Measurements from ENCODE around the gene HSFX1. TPM values are rescaled to one million over a fixed set of nuclear protein-coding genes. Genes with fewer than 3 reads are reported as not detected.
"Not testable (repeated sequence)": the region's sequence is repeated elsewhere in the genome, so short reads cannot be mapped to it uniquely, and the experiment has no call there.

The HSFX1 gene
- total RNA-seq (ENCODE audit: unreplicated experiment), result 5.5 TPM
- long read RNA-seq, result 0 reads

- H3K27ac Mint-ChIP-seq (ENCODE audit: unreplicated experiment); H3K27me3 Mint-ChIP-seq (ENCODE audit: unreplicated experiment); H3K36me3 Mint-ChIP-seq (ENCODE audit: low read depth, unreplicated experiment): not testable (repeated sequence)
Observed at GRCh38 chrX:149773768-149774167, at the start of gene HSFX1. Gene HSFX1 (plus strand): TSS chrX:149774068. CDS start chrX:149774682, 614 bp downstream.

GRCh38 chrX:149727308-149727707 is 46.6 kb upstream of the HSFX1 start:
- H3K4me3 Mint-ChIP-seq (ENCODE audit: unreplicated experiment); H3K36me3 Mint-ChIP-seq (ENCODE audit: low read depth, unreplicated experiment); H3K27me3 Mint-ChIP-seq (ENCODE audit: unreplicated experiment); H3K9me3 Mint-ChIP-seq (ENCODE audit: unreplicated experiment); H3K4me1 Mint-ChIP-seq (ENCODE audit: unreplicated experiment); DNase-seq (ENCODE audit: low spot score); H3K27ac Mint-ChIP-seq (ENCODE audit: unreplicated experiment): not testable (repeated sequence)

More at GRCh38 chrX:149773768-149774167, at the start of gene HSFX1:
- H3K9me3 Mint-ChIP-seq (ENCODE audit: unreplicated experiment); H3K4me1 Mint-ChIP-seq (ENCODE audit: unreplicated experiment); H3K4me3 Mint-ChIP-seq (ENCODE audit: unreplicated experiment); DNase-seq (ENCODE audit: low spot score): not testable (repeated sequence)

- not testable (repeated sequence) for H3K27me3 Mint-ChIP-seq (ENCODE audit: unreplicated experiment); H3K4me1 Mint-ChIP-seq (ENCODE audit: unreplicated experiment)
Observed at GRCh38 chrX:149742269-149742668, 31.6 kb upstream of the HSFX1 start.

GRCh38 chrX:149746390-149747007 is 27.4 kb upstream of the HSFX1 start:
- not testable (repeated sequence) for H3K9me3 Mint-ChIP-seq (ENCODE audit: unreplicated experiment); H3K36me3 Mint-ChIP-seq (ENCODE audit: low read depth, unreplicated experiment); H3K4me3 Mint-ChIP-seq (ENCODE audit: unreplicated experiment); H3K27me3 Mint-ChIP-seq (ENCODE audit: unreplicated experiment); DNase-seq (ENCODE audit: low spot score); H3K27ac Mint-ChIP-seq (ENCODE audit: unreplicated experiment); H3K4me1 Mint-ChIP-seq (ENCODE audit: unreplicated experiment)

More at GRCh38 chrX:149742269-149742668, 31.6 kb upstream of the HSFX1 start:
- not testable (repeated sequence) for H3K27ac Mint-ChIP-seq (ENCODE audit: unreplicated experiment); H3K4me3 Mint-ChIP-seq (ENCODE audit: unreplicated experiment); DNase-seq (ENCODE audit: low spot score); H3K9me3 Mint-ChIP-seq (ENCODE audit: unreplicated experiment); H3K36me3 Mint-ChIP-seq (ENCODE audit: low read depth, unreplicated experiment)

- no peak for DNase-seq (ENCODE audit: low spot score)
- no peaks in the 10 kb centered on the region for H3K9me3 Mint-ChIP-seq (ENCODE audit: unreplicated experiment)
- H3K36me3 Mint-ChIP-seq (ENCODE audit: low read depth, unreplicated experiment), result no peaks in the 10 kb centered on the region
- no peak for TF ChIP-seq CTCF (IDR thresholded peaks at IDR 0.05; ENCODE audit: unreplicated experiment)
- H3K4me1 Mint-ChIP-seq (ENCODE audit: unreplicated experiment), result no peaks in the 10 kb centered on the region
- no peaks in the 10 kb centered on the region for H3K27me3 Mint-ChIP-seq (ENCODE audit: unreplicated experiment)
- no peak overlapping the region for H3K4me3 Mint-ChIP-seq (ENCODE audit: unreplicated experiment)
- H3K27ac Mint-ChIP-seq (ENCODE audit: unreplicated experiment), result no peak overlapping the region
Observed at GRCh38 chrX:149757206-149758067, 16.4 kb upstream of the HSFX1 start.

- Mint-ChIP-seq H3K4me1 (ENCODE audit: unreplicated experiment) (no peaks in the 10 kb centered on the region), H3K36me3 (ENCODE audit: low read depth, unreplicated experiment) (no peaks in the 10 kb centered on the region), H3K4me3 (ENCODE audit: unreplicated experiment) (no peak overlapping the region), H3K9me3 (ENCODE audit: unreplicated experiment) (no peaks in the 10 kb centered on the region), H3K27ac (ENCODE audit: unreplicated experiment) (no peak overlapping the region), H3K27me3 (ENCODE audit: unreplicated experiment) (no peaks in the 10 kb centered on the region)
- TF ChIP-seq CTCF (IDR thresholded peaks at IDR 0.05; ENCODE audit: unreplicated experiment), result no peak
- DNase-seq (ENCODE audit: low spot score), result no peak
Observed at GRCh38 chrX:149758068-149758714, 15.7 kb upstream of the HSFX1 start.

- not testable (repeated sequence) for H3K27ac Mint-ChIP-seq (ENCODE audit: unreplicated experiment); H3K27me3 Mint-ChIP-seq (ENCODE audit: unreplicated experiment); H3K4me3 Mint-ChIP-seq (ENCODE audit: unreplicated experiment); H3K4me1 Mint-ChIP-seq (ENCODE audit: unreplicated experiment); H3K9me3 Mint-ChIP-seq (ENCODE audit: unreplicated experiment); DNase-seq (ENCODE audit: low spot score); H3K36me3 Mint-ChIP-seq (ENCODE audit: low read depth, unreplicated experiment)
Observed at GRCh38 chrX:149758715-149759078, 15.2 kb upstream of the HSFX1 start.

All from endothelial cell (in vitro differentiated cells).